GM19023 (cell line): ENCODE data around the gene PITPNM3.

Experiments
- ATAC-seq: cut with Tn5 transposase; IDR thresholded peaks from one replicate; pipeline ENCODE4 v1.9.1; 2021; ENCODE audit warnings: mild to moderate bottlenecking, moderate library complexity; ENCODE audit not compliant: unreplicated experiment

The PITPNM3 gene

GRCh38 chr17:6528557-6528956 is 27.8 kb downstream of the PITPNM3 start:
- ATAC-seq, result no peak

- no peak for ATAC-seq
These were observed 29.8 kb downstream of the PITPNM3 start for GRCh38 chr17:6526362-6527152.

GRCh38 chr17:6525731-6526130 is 30.6 kb downstream of the PITPNM3 start:
- no peak for ATAC-seq

GRCh38 chr17:6525141-6525540 is 31.2 kb downstream of the PITPNM3 start:
- no peak for ATAC-seq

- ATAC-seq, result no peak
These were observed 31.8 kb downstream of the PITPNM3 start for GRCh38 chr17:6524520-6524919.

GRCh38 chr17:6523809-6524355 is 32.5 kb downstream of the PITPNM3 start:
- no peak for ATAC-seq

- no peak for ATAC-seq
These were observed 33.0 kb downstream of the PITPNM3 start for GRCh38 chr17:6523330-6523729.

GRCh38 chr17:6521586-6521985 is 34.8 kb downstream of the PITPNM3 start:
- no peak for ATAC-seq

- ATAC-seq, result no peak
These were observed 39.3 kb downstream of the PITPNM3 start for GRCh38 chr17:6517062-6517461.

GRCh38 chr17:6514371-6514770 is 42.0 kb downstream of the PITPNM3 start:
- ATAC-seq, result no peak

- ATAC-seq, result no peak
These were observed 43.8 kb downstream of the PITPNM3 start for GRCh38 chr17:6512552-6512951.

GRCh38 chr17:6510321-6510977 is 45.9 kb downstream of the PITPNM3 start:
- ATAC-seq, result no peak

- ATAC-seq, result no peak
These were observed 46.4 kb downstream of the PITPNM3 start for GRCh38 chr17:6509921-6510320.

GRCh38 chr17:6509031-6509771 is 47.2 kb downstream of the PITPNM3 start:
- ATAC-seq, result no peak

GRCh38 chr17:6508519-6509030 is 47.8 kb downstream of the PITPNM3 start:
- no peak for ATAC-seq

GRCh38 chr17:6508016-6508415 is 48.3 kb downstream of the PITPNM3 start:
- no peak for ATAC-seq

GRCh38 chr17:6507535-6507934 is 48.8 kb downstream of the PITPNM3 start:
- no peak for ATAC-seq

GRCh38 chr17:6506679-6507231 is 49.6 kb downstream of the PITPNM3 start:
- no peak for ATAC-seq

GRCh38 chr17:6505425-6506142 is 50.8 kb downstream of the PITPNM3 start:
- ATAC-seq, result no peak

GRCh38 chr17:6503641-6504195 is 52.6 kb downstream of the PITPNM3 start:
- ATAC-seq, result no peak
